Measurements from ENCODE around the gene PFKFB3.

The PFKFB3 gene

DNA sequence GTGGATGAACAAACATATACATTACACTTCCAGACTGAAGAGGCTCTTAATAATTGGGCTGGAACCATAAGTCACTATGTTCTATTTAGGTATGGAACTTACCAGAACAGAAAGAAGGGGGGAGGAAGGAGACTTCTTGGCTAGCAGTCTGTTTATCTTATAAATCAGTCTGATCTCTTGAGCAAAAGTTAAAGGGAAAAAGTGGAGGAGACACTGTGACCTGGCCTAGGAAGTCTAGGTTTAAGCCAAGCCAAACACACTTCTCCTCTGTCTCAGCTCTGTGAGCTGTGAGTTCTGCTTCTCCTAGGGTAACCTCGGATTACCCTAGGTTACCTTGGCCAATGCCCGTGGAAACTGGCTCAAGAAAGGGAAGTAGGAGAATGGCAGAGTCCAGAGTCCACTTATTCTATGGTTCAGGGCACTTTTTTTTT lies 95.2 kb downstream of the PFKFB3 start:
- no peak for TF ChIP-seq CTCF (IDR thresholded peaks at IDR 0.05; ENCODE audit: extremely low read depth, missing control alignments)
- DNase-seq (ENCODE audit: low spot score), result no peak

DNA sequence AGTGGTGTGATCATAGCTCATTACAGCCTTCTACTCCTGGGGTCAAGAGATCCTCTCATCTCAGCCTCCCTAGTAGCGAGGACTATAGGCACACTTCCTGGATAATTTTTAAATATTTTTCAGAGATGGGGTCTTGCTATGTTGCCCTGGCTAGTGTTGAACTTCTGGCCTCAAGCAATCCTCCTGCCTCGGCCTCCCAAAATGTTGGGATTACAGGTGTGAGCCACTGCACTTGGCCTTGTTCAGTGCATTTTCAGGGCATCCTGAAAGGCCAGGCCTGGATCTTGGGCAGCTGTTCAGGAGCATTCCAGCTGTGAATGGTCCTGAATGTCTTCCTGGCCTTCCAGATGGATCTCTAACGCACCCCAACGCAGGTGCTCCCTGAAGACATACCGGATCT lies 95.7 kb downstream of the PFKFB3 start:
- no peak for DNase-seq (ENCODE audit: low spot score)
- no peak for TF ChIP-seq CTCF (IDR thresholded peaks at IDR 0.05; ENCODE audit: extremely low read depth, missing control alignments)

DNA sequence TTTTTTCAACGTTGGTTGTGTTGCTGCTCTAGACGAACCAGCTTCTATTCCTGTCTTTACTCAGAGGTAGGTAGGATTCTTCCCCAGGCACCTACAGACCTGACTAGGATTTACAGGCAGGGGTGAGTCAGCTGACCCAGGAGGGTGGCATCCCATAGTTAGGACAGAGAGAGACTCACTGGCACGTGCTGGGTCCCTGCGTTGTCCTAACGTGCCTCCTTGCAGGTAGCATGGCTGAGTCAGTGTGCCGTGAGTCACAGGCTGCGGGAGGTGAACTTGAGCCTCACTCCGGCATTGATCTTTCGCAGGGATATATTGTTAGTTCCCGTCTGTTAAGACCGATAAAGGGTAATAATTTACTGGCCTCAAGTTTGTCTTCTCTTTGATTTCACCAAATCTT lies 96.5 kb downstream of the PFKFB3 start:
- DNase-seq (ENCODE audit: low spot score), result no peak
- no peak for TF ChIP-seq CTCF (IDR thresholded peaks at IDR 0.05; ENCODE audit: extremely low read depth, missing control alignments)

GRCh38 chr10:6299743-6300105 lies 97.0 kb downstream of the PFKFB3 start:
- no peak for TF ChIP-seq CTCF (IDR thresholded peaks at IDR 0.05; ENCODE audit: extremely low read depth, missing control alignments)
- DNase-seq (ENCODE audit: low spot score), result no peak

DNA sequence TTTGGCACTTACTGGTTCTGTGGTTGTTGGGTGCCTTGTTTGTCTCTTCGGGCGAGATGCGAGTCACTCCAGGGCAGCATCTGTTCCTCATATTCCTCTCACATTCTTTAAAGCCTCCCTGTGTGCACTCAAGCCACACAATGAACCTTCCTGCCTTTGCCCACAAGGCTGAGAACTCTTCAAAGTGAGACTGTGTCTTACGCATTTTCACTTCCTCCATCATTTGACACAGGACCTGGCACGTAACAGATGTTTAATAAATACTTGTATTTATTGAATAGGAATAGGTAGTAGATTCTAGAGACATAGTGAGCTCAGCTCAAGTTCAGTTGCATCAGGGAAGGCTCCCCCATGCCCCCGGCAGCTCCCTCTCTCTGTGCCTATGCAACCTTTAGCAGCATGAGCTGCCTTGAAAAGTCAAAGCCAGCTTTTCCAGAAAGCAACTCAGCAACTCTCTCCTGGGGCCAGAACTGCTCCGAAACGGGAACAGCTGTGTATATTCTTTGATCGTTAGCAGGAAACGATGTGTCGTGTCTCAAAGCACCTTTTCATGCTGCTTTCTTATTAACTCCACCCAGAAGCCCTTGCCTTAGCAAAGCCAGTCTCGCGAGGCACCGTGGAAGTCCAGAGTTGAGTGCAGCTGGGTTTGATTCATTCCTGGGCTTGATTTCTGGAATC lies 97.5 kb downstream of the PFKFB3 start:
- DNase-seq (ENCODE audit: low spot score), result peak; percentile 59
- TF ChIP-seq CTCF (IDR thresholded peaks at IDR 0.05; ENCODE audit: extremely low read depth, missing control alignments), result no peak

GRCh38 chr10:6300784-6301460 lies 98.2 kb downstream of the PFKFB3 start:
- no peak for DNase-seq (ENCODE audit: low spot score)
- no peak for TF ChIP-seq CTCF (IDR thresholded peaks at IDR 0.05; ENCODE audit: extremely low read depth, missing control alignments)

- TF ChIP-seq CTCF (IDR thresholded peaks at IDR 0.05; ENCODE audit: extremely low read depth, missing control alignments), result no peak
- no peak for DNase-seq (ENCODE audit: low spot score)
These were observed 98.8 kb downstream of the PFKFB3 start for GRCh38 chr10:6301488-6302075.

Measured in GM20000 (cell line).